T follicular helper cell (primary cell): ENCODE measurements around the gene KIR2DL1.
"Not testable (repeated sequence)": the region's sequence is repeated elsewhere in the genome, so short reads cannot be mapped to it uniquely, and the experiment has no call there.

Source experiments
- DNase-seq: peaks from one replicate; pipeline ENCODE4 v3.0.0-alpha.2; 2020; ENCODE audit warnings: low read depth
- total RNA-seq, 2 experiments: gene quantifications; one replicate each; lab custom pipeline; 2026; lab: John Stamatoyannopoulos, UW

KIR2DL1 gene
- 0 reads per million in 2 experiments for total RNA-seq

DNA sequence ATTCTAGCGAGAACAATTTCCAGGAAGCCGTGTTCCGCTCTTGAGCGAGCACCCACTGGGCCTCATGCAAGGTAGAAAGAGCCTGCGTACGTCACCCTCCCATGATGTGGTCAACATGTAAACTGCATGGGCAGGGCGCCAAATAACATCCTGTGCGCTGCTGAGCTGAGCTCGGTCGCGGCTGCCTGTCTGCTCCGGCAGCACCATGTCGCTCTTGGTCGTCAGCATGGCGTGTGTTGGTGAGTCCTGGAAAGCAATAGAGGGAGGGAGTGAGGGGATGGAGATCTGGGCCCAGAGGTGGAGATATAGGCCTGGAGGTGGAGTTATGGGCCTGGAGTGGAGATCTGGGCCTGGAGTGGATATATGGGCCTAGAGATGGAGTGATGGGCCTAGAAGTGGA lies at the start of gene KIR2DL1:
TSS of gene KIR2DL1 (plus strand) at position 148 of the 400 bp plus-strand sequence. CDS start at position 206, 58 bp downstream.
- not testable (repeated sequence) for DNase-seq

DNA sequence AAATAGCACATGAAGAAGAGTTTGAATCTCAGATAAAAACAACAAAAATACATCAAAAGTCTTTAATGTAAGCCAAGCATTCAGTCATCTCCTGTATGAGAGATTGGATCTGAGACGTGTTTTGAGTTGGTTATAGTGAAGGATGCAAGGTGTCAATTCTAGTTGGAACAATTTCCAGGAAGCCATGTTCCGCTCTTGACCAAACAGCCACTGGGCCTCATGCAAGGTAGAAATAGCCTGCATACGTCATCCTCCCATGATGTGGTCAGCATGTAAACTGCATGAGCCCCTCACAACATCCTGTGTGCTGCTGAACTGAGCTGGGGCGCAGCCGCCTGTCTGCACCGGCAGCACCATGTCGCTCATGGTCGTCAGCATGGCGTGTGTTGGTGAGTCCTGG lies 45.5 kb upstream of the KIR2DL1 start, which contains the start of gene KIR3DL3:
TSS of gene KIR3DL3 (plus strand) at position 301 of the 400 bp plus-strand sequence. CDS start at position 356, 55 bp downstream.
- no peak for DNase-seq

DNA sequence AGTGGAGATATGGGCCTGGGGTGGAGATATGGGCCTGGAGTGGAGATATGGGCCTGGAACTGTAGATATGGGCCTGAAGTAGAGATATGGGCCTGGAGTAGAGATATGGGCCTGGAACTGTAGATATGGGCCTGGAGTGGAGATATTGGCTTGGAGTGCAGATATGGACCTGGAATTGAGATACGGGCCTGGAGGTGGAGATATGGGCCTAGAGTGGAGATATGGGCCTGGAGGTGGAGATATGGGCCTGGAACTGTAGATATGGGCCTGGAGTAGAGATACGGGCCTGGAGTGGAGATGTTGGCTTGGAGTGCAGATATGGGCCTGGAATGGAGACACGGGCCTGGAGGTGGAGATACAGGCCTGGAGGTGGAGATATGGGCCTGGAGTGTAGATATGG lies 44.9 kb upstream of the KIR2DL1 start:
- no peak for DNase-seq

DNA sequence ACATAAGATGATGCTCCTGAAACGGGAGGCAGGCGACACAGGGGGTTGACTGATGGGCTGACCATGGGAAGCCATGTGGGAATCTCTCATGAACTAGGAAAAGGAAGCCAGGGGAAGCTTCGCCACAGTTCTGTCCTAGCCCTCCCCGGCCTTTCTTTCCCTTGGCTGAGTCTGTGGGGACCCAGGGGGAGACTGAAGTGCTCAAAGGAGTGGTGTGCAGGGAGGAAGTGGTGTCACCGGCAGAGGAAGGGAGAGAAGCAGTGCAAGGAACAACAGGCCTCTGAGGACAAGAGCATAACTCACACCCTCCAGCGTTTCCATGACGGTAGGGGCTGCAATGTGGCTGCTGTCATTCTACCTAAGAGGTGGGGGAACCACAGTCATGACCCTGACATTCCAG lies 44.3 kb upstream of the KIR2DL1 start:
- DNase-seq = no peak

DNA sequence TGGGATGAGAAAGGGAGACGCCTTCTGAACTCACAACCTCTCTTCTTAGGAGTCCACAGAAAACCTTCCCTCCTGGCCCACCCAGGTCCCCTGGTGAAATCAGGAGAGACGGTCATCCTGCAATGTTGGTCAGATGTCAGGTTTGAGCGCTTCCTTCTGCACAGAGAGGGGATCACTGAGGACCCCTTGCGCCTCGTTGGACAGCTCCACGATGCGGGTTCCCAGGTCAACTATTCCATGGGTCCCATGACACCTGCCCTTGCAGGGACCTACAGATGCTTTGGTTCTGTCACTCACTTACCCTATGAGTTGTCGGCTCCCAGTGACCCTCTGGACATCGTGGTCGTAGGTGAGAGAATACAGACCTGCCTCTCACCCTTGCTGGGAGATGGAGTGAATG lies 42.0 kb upstream of the KIR2DL1 start:
- DNase-seq = no peak

DNA sequence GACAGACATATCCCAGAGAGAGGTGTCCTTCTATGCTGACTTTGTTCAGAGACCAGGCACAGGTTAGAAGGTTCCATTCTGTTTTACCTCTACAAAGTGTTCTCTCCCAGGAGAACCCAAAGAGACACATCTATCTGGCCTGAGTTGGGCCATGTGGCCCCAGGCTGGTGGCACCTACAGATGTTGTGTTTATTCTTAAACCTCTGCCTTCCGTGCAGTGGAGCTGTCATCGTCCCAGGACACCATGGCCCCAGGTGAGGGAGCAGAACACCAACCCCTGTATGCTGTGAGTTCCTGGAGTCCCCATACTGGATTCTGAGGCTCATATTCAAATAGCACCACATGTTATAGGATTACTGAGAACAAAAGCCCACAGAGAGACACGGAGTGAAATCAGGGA lies 41.4 kb upstream of the KIR2DL1 start:
- DNase-seq = no peak

DNA sequence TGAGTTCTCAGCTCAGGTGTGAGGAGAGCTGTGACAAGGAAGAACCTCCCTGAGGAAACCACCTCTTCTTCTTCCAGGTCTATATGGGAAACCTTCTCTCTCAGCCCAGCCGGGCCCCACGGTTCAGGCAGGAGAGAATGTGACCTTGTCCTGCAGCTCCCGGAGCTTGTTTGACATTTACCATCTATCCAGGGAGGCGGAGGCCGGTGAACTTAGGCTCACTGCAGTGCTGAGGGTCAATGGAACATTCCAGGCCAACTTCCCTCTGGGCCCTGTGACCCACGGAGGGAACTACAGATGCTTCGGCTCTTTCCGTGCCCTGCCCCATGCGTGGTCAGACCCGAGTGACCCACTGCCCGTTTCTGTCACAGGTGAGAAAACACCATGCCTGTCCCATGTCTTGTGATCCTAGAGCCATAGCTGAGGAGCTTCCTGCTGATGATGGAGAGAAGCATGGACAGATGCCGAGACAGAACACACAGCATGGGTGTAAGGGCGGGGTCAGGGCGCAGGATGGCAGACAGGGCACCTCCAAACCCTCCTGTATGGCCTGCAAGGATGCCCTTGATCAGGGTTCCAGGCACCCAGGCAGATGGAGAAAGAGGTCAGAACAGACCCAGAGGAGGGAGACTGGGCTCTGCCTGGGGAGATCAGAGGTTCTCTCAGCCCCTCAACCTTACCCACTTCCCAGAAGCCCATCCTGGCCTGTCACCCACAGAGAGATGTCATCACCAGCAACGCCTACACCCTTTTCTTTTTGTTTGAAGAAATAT lies 40.0 kb upstream of the KIR2DL1 start:
- DNase-seq = no peak

DNA sequence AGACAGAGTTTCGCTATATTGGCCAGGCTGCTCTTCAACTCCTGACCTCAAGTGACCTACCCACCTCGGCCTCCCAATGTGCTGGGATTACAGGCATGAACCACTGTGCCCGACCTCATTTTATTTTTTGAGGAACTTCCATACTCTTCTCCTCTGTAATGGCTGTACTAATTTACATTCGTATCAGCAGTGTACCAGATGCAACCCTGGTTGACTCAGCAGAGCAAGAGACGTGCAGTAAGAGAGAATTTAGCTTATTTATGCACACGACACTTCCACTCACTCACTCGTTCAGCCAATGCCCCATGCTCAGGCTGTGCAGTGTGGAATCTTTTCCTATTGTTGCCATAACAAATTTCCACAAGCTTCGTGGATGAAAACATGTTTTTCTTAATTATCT lies 38.4 kb upstream of the KIR2DL1 start:
- no peak for DNase-seq

DNA sequence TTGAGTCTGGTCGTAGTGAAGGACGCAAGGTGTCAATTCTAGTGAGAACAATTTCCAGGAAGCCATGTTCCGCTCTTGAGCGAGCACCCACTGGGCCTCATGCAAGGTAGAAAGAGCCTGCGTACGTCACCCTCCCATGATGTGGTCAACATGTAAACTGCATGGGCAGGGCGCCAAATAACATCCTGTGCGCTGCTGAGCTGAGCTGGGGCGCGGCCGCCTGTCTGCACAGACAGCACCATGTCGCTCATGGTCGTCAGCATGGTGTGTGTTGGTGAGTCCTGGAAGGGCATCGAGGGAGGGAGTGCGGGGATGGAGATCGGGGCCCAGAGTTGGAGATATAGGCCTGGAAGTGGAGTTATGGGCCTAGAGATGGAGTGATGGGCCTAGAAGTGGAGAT lies 31.3 kb upstream of the KIR2DL1 start, which contains the start of gene KIR2DL3:
TSS of gene KIR2DL3 (plus strand) at position 208 of the 400 bp plus-strand sequence. CDS start at position 241, 33 bp downstream.
- DNase-seq = not testable (repeated sequence)

DNA sequence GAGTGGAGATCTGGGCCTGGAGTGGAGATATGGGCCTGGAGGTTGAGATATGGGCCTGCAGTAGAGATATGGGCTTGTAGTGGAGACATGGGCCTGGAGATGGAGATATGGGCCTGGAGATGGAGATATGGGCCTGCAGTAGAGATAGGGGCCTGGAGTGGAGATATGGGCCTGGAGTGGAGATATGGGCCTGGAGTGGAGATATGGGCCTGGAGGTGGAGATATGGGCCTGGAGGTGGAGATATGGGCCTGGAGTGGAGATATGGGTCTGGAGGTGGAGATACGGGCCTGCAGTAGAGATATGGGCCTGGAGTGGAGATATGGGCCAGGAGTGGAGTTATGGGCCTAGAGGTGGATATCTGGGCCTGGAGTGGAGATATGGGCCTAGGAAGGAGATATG lies 30.9 kb upstream of the KIR2DL1 start:
- DNase-seq = no peak

DNA sequence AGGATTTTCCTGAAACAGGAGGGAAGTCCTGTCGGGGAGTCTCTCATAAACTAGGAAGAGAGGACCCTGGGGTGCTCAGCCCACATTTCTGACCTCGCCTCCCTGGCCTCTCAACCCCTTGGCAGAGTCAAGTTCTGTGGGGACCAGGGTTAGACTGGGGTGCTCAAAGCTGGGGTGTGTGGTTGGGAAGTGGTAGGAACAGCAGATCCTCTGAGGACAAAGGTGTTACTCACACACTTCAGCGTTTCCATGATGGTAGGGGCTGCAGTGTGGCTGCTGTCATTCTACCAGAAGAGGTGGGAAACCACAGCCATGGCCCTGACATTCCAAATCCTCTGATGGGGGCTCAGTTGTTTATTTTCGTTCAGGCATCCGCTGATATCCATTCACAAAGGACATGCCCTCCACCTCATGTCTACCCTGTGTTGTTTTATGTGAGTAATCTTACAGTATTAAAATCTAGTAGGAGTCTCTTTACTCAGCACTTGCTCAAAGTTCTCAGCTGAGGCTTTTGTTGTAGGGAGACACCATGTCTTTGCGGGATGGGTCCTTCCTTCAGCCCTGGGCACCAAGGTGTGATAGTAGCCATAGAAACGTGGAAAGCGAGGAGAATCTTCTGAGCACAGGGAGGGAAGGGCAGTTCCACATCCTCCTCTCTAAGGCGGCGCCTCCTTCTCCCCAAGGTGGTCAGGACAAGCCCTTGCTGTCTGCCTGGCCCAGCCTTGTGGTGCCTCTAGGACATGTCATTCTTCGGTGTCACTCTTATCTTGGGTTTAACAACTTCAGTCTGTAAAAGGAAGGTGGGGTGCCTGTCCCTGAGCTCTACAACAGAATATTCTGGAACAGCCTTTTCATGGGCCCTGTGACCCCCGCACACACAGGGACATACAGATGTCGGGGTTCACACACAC lies 29.8 kb upstream of the KIR2DL1 start:
- no peak for DNase-seq

DNA sequence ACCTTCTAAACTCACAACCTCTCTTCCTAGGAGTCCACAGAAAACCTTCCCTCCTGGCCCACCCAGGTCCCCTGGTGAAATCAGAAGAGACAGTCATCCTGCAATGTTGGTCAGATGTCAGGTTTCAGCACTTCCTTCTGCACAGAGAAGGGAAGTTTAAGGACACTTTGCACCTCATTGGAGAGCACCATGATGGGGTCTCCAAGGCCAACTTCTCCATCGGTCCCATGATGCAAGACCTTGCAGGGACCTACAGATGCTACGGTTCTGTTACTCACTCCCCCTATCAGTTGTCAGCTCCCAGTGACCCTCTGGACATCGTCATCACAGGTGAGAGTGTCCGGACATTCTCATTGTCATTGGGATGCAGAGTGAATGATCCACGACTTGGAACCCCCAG lies 27.6 kb upstream of the KIR2DL1 start:
- not testable (repeated sequence) for DNase-seq

DNA sequence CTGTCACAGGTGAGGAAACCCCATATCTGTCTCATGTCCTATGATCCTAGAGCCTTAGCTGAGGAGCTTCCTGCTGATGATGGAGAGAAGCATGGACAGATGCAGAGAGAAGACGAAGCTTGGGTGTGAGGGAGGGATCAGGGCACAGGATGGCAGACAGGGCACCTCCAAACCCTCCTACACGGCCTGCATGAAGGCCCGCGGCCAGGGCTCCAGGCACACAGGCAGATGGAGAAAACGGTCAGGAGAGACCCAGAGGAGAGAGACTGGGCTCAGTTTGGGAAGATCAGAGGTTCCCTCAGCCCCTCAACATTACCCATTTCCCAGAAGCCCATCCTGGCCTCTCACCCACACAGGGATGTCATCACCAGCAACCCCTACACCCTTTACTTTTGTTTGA lies 25.5 kb upstream of the KIR2DL1 start:
- DNase-seq = not testable (repeated sequence)

DNA sequence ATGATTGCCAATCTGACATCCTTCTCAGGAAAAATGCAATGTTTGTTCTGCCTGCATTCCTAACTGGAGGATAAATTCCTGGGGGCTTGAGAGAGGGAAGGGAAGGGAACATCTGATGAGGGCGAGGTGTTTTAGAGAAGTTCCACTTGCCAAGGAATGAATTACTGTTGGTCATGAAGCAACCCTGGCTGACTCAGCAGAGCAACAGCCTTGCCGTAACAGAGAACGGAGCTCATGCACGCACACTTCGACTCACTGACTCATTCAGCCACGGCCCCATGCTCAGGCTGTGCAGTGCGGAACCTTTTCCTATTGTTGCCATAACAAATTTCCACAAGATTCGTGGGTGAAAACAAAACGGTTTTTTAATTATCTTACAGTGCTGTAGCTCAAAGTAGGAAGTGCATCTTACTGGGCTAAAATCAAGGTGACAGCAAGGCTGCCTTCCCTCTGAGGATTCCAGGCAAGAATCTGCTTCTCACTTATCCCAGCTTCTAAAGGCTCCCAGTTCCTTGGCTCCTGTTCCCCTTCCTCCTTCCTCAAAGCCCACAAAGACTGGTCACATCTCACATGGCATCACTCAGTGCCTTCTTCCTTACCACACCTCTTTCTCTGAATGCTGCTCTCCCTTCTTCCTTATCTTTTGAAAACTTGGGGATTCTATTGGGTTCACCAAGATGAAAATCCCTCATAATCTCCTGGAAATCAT lies 21.8 kb upstream of the KIR2DL1 start:
- not testable (repeated sequence) for DNase-seq

DNA sequence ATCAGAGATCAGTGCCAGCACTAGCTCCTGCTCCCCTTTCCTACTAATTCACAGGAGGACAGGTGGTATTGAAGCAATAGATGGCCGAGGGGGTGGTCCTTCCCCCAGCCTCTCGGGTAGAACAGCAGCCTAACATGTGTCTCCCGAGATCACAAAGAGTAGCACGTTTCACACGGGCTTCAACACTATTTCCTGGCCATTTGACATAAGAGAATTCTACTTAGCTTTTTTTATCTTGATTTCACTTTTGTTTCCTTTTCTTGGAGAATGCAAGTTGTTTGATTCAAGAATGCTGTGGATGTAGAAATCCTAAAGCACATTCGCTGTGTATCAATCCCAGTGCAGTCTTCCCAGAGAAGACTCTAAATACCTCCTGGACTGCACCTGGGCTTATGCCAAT lies 19.3 kb upstream of the KIR2DL1 start:
- not testable (repeated sequence) for DNase-seq

DNA sequence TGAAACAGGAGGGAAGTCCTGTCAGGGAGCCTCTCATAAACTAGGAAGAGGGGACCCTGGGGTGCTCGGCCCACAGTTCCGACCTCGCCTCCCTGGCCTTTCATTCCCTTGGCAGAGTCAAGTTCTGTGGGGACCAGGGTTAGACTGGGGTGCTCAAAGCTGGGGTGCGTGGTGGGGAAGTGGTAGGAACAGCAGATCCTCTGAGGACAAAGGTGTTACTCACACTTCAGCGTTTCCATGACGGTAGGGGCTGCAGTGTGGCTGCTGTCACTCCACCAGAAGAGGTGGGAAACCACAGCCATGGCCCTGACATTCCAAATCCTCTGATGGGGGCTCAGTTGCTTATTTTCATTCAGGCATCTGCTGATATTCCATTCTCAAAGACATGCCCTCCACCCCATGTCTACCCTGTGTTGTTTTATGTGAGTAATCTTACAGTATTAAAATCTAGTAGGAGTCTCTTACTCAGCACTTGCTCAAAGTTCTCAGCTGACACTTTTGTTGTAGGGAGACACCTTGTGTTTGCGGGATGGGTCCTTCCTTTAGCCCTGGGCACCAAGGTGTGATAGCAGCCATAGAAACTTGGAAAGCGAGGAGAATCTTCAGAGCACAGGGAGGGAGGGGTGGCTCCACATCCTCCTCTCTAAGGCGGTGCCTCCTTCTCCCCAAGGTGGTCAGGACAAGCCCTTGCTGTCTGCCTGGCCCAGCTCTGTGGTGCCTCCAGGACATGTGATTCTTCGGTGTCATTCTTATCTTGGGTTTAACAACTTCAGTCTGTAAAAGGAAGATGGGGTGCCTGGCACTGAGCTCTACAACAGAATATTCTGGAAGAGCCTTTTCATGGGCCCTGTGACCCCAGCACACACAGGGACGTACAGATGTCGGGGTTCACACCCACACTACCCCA lies 13.1 kb upstream of the KIR2DL1 start:
- DNase-seq = not testable (repeated sequence)

DNA sequence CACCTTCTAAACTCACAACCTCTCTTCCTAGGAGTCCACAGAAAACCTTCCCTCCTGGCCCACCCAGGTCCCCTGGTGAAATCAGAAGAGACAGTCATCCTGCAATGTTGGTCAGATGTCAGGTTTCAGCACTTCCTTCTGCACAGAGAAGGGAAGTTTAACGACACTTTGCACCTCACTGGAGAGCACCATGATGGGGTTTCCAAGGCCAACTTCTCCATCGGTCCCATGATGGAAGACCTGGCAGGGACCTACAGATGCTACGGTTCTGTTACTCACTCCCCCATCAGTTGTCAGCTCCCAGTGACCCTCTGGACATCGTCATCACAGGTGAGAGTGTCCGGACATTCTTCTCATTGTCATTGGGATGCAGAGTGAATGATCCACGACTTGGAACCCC lies 11.0 kb upstream of the KIR2DL1 start:
- not testable (repeated sequence) for DNase-seq

DNA sequence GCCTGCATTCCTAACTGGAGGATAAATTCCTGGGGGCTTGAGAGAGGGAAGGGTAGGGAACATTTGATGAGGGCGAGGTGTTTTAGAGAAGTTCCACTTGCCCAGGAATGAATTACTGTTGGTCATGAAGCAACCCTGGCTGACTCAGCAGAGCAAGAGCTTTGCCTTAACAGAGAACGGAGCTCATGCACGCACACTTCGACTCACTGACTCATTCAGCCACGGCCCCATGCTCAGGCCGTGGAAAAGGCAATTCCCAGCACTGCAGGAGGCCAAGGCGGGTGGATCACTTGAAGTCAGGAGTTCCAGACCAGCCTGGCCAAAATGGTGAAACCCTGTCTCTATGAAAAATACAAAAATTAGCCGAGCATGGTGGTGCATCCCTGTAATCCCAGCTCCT lies 5.4 kb upstream of the KIR2DL1 start:
- not testable (repeated sequence) for DNase-seq

DNA sequence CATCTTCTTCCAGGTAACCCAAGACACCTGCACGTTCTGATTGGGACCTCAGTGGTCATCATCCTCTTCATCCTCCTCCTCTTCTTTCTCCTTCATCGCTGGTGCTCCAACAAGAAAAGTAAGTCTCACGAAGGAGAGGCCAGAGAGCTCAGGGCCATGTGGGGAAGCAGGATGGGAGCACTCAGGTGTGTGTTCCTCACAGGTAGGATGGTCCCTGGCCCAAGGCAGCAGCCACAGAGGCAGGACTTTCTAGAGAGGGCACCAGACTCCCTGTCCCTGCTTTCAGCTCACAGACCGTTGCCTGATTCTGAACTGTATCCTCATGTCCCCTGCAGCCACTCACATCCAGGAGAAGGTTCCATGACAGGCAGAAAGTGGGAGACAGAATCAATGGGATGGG lies 3.1 kb upstream of the KIR2DL1 start:
- not testable (repeated sequence) for DNase-seq

DNA sequence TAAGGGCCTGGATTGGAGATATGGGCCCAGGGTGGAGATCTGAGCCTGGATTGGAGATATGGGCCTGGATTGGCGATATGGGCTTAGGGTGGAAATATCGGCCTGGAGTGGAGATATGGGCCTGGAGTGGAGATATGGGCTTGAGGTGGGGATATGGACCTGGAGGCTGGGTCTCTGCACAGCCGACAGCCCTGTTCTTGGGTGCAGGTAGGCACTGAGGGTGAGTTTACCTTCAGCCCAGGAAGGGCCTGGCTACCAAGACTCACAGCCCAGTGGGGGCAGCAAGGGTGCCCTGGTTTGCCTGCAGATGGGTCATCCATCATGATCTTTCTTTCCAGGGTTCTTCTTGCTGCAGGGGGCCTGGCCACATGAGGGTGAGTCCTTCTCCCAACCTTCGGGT lies 918 bp downstream of the KIR2DL1 start:
- not testable (repeated sequence) for DNase-seq
